Measurements from ENCODE around the gene TECTA.

Gene TECTA

GRCh38 chr11:121153472-121153871 is 52.4 kb downstream of the TECTA start:
- H3K4me3 ChIP-seq (replicated peaks; ENCODE audit: insufficient read depth, low read length), result no peak overlapping the region
- no peaks in the 10 kb centered on the region for H3K27me3 ChIP-seq (ENCODE audit: insufficient read depth, poor library complexity, severe bottlenecking)
- DNase-seq (ENCODE audit: low read depth in 1 of 2, low spot score in 1 of 2), result no peak
- H3K27ac ChIP-seq (replicated peaks), result no peak overlapping the region
- no peak for TF ChIP-seq CTCF (IDR thresholded peaks at IDR 0.05; ENCODE audit: insufficient read depth, low read length)
- no peak for TF ChIP-seq SPI1 (IDR thresholded peaks at IDR 0.05; ENCODE audit: borderline replicate concordance, low read depth)
- no peak for TF ChIP-seq GABPA (IDR thresholded peaks at IDR 0.05; ENCODE audit: low read depth)
- no peak for TF ChIP-seq POLR2AphosphoS5 (IDR thresholded peaks at IDR 0.05; ENCODE audit: low read depth)
- no peak for TF ChIP-seq REST (IDR thresholded peaks at IDR 0.05; ENCODE audit: insufficient replicate concordance, low read depth)

GRCh38 chr11:121154486-121155314 is 53.7 kb downstream of the TECTA start:
- TF ChIP-seq SPI1 (IDR thresholded peaks at IDR 0.05; ENCODE audit: borderline replicate concordance, low read depth), result no peak
- TF ChIP-seq CTCF (IDR thresholded peaks at IDR 0.05; ENCODE audit: insufficient read depth, low read length), result no peak
- no peak for TF ChIP-seq POLR2AphosphoS5 (IDR thresholded peaks at IDR 0.05; ENCODE audit: low read depth)
- TF ChIP-seq REST (IDR thresholded peaks at IDR 0.05; ENCODE audit: insufficient replicate concordance, low read depth), result no peak
- TF ChIP-seq GABPA (IDR thresholded peaks at IDR 0.05; ENCODE audit: low read depth), result no peak
- H3K27ac ChIP-seq (replicated peaks), result no peak overlapping the region
- no peaks in the 10 kb centered on the region for H3K27me3 ChIP-seq (ENCODE audit: insufficient read depth, poor library complexity, severe bottlenecking)
- H3K4me3 ChIP-seq (replicated peaks; ENCODE audit: insufficient read depth, low read length), result no peak overlapping the region
- DNase-seq (ENCODE audit: low read depth in 1 of 2, low spot score in 1 of 2), result no peak

GRCh38 chr11:121157756-121158155 is 56.7 kb downstream of the TECTA start:
- no peak overlapping the region for H3K27ac ChIP-seq (replicated peaks)
- TF ChIP-seq SPI1 (IDR thresholded peaks at IDR 0.05; ENCODE audit: borderline replicate concordance, low read depth), result no peak
- no peak for TF ChIP-seq REST (IDR thresholded peaks at IDR 0.05; ENCODE audit: insufficient replicate concordance, low read depth)
- no peak for TF ChIP-seq POLR2AphosphoS5 (IDR thresholded peaks at IDR 0.05; ENCODE audit: low read depth)
- TF ChIP-seq GABPA (IDR thresholded peaks at IDR 0.05; ENCODE audit: low read depth), result no peak
- TF ChIP-seq CTCF (IDR thresholded peaks at IDR 0.05; ENCODE audit: insufficient read depth, low read length), result no peak
- DNase-seq (ENCODE audit: low read depth in 1 of 2, low spot score in 1 of 2), result no peak
- no peaks in the 10 kb centered on the region for H3K27me3 ChIP-seq (ENCODE audit: insufficient read depth, poor library complexity, severe bottlenecking)
- no peak overlapping the region for H3K4me3 ChIP-seq (replicated peaks; ENCODE audit: insufficient read depth, low read length)

Data from HL-60 (cell line).